GM12878 (cell line): ENCODE results near the gene RALB.

Experiments
- CBX5 ChIP-seq: sonication (generic); IDR thresholded peaks from 2 replicates; pipeline ENCODE4 v1.6.1; 2016; ENCODE audit warnings: low read depth, moderate library complexity, mild to moderate bottlenecking, inconsistent platforms
- CHD4 ChIP-seq: fragments of 200-600 bp; sonication (generic); IDR thresholded peaks from 2 replicates; pipeline ENCODE4 v1.6.1; 2016; ENCODE audit warnings: mild to moderate bottlenecking
- CTCF ChIP-seq, 3 experiments: IDR thresholded peaks in 2 of 3; conservative IDR thresholded peaks in 1 of 3; 2 replicates each; pipeline ENCODE4 v1.5.1; 2011; ENCODE audit warnings: low read depth in 3 of 3, low read length in 3 of 3, mild to moderate bottlenecking in 3 of 3, control low read depth in 2 of 3, moderate library complexity in 2 of 3, inconsistent platforms in 1 of 3, mixed read lengths in 1 of 3; ENCODE audit not compliant: control insufficient read depth in 2 of 3, insufficient read depth in 1 of 3; ENCODE audit errors: extremely low read depth in 1 of 3
- DPF2 ChIP-seq: fragments of 450-650 bp; IDR thresholded peaks from 2 replicates; pipeline ENCODE4 v1.6.1; 2017; ENCODE audit warnings: mild to moderate bottlenecking
- MYC ChIP-seq: IDR thresholded peaks from 2 replicates; pipeline ENCODE4 v1.6.1; 2011; ENCODE audit warnings: mild to moderate bottlenecking, low read length, moderate library complexity, inconsistent platforms; ENCODE audit not compliant: insufficient read depth, insufficient replicate concordance, insufficient read length, severe bottlenecking
- NFIC ChIP-seq: IDR thresholded peaks from 2 replicates; pipeline ENCODE4 v1.6.1; 2012; ENCODE audit warnings: low read depth, mild to moderate bottlenecking, inconsistent platforms, low read length, moderate library complexity
- PKNOX1 ChIP-seq: fragments of 450-650 bp; IDR thresholded peaks from 2 replicates; pipeline ENCODE4 v1.6.1; 2016; ENCODE audit warnings: mild to moderate bottlenecking
- SPI1 ChIP-seq: IDR thresholded peaks from 2 replicates; pipeline ENCODE4 v1.6.1; 2011; ENCODE audit warnings: low read depth, mild to moderate bottlenecking, low read length, moderate library complexity, borderline replicate concordance; ENCODE audit not compliant: insufficient read depth
- TBL1XR1 ChIP-seq: IDR thresholded peaks from 2 replicates; pipeline ENCODE4 v1.6.1; 2012; ENCODE audit warnings: low read depth, low read length, improper control_type of control experiment
- TCF3 ChIP-seq: IDR thresholded peaks from 2 replicates; pipeline ENCODE4 v1.6.1; 2012; ENCODE audit warnings: low read depth, mild to moderate bottlenecking, low read length, borderline replicate concordance; ENCODE audit not compliant: insufficient read depth
- ZBTB40 ChIP-seq: fragments of 450-650 bp; IDR thresholded peaks from 2 replicates; pipeline ENCODE4 v1.6.1; 2016; ENCODE audit warnings: mild to moderate bottlenecking, moderate library complexity, borderline replicate concordance

- TF ChIP-seq CTCF (IDR thresholded peaks at IDR 0.05 in 2 of 3, conservative IDR thresholded peaks at IDR 0.05 in 1 of 3; ENCODE audit: control insufficient read depth in 2 of 3, extremely low read depth in 1 of 3, insufficient read depth in 1 of 3, low read depth in 3 of 3, low read length in 3 of 3) = no peak
- TF ChIP-seq ZBTB40 = no peak
- TF ChIP-seq TBL1XR1 = no peak
- no peak for TF ChIP-seq NFIC
- TF ChIP-seq DPF2 = no peak
- no peak for TF ChIP-seq SPI1
- no peak for TF ChIP-seq MYC
- TF ChIP-seq CHD4 = no peak
- no peak for TF ChIP-seq TCF3
- TF ChIP-seq CBX5 = no peak
- no peak for TF ChIP-seq PKNOX1
These were observed 81.4 kb downstream of the RALB start for GRCh38 chr2:120334068-120334467.
